Neural crest cell (in vitro differentiated cells): ENCODE measurements around the gene FMNL3. TPM values are rescaled to one million over a fixed set of nuclear protein-coding genes. Genes with fewer than 3 reads are reported as not detected.
A peak's percentile ranks its signal among the peaks of the same experiment; 100 is the strongest.
"Not testable (repeated sequence)": the region's sequence is repeated elsewhere in the genome, so short reads cannot be mapped to it uniquely, and the experiment has no call there.

Experiments used
- DNase-seq: peaks from one replicate; pipeline ENCODE4 v3.0.0; 2021; ENCODE audit warnings: low read depth, mixed read lengths, low spot score
- H3K27ac Mint-ChIP-seq: one replicate; pipeline ENCODE4 v1.8.0; 2021; ENCODE audit warnings: mild to moderate bottlenecking, mixed read lengths; ENCODE audit not compliant: unreplicated experiment
- H3K27me3 Mint-ChIP-seq: 2 replicates; pipeline ENCODE4 v1.8.0; 2021; ENCODE audit warnings: low read depth, mild to moderate bottlenecking, mixed read lengths
- H3K36me3 Mint-ChIP-seq: 2 replicates; pipeline ENCODE4 v1.8.0; 2021; ENCODE audit warnings: low read depth, mild to moderate bottlenecking, mixed read lengths
- H3K4me1 Mint-ChIP-seq: 2 replicates; pipeline ENCODE4 v1.8.0; 2021; ENCODE audit warnings: mixed read lengths
- H3K4me3 Mint-ChIP-seq: one replicate; pipeline ENCODE4 v1.8.0; 2021; ENCODE audit warnings: mild to moderate bottlenecking, mixed read lengths
- H3K9me3 Mint-ChIP-seq: 2 replicates; pipeline ENCODE4 v1.8.0; 2021; ENCODE audit warnings: mixed read lengths
- CTCF ChIP-seq: fragments of 200-600 bp; sonication (generic); conservative IDR thresholded peaks from 2 replicates; pipeline ENCODE4 v1.5.0; 2021; ENCODE audit warnings: antibody characterized with exemption, mild to moderate bottlenecking
- total RNA-seq: library from RNA; stranded (reverse); gene quantifications from 2 replicates; pipeline ENCODE4 v1.2.1, GENCODE V29; 2021

Gene FMNL3
- total RNA-seq, 1 donor from 2014 or later: 38.9 TPM

- Mint-ChIP-seq H3K27ac (no peak overlapping the region), H3K4me3 (no peak overlapping the region), H3K36me3 (no peaks in the 10 kb centered on the region), H3K4me1 (peaks cover 4% of the 10 kb centered on the region), H3K27me3 (peaks cover 47% of the 10 kb centered on the region), H3K9me3 (no peaks in the 10 kb centered on the region)
- no peak for TF ChIP-seq CTCF
- no peak for DNase-seq
Measured at GRCh38 chr12:49716553-49716952, 9.3 kb upstream of the FMNL3 start.

DNA sequence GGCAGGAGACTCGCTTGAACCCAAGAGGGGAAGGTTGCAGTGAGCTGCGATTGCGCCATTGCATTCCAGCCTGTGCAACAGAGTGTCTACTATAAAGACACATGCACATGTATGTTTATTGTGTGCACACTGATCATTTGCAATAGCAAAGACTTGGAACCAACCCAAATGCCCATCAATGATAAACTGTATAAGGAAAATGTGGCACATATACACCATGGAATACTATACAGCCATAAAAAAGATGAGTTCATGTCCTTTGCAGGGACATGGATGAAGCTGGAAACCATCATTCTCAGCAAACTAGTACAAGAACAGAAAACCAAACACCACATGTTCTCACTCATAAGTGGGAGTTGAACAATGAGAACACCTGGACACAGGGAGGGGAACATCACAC lies 6.7 kb upstream of the FMNL3 start:
- H3K4me3 Mint-ChIP-seq, H3K36me3 Mint-ChIP-seq, H3K4me1 Mint-ChIP-seq, DNase-seq, H3K9me3 Mint-ChIP-seq, H3K27ac Mint-ChIP-seq: not testable (repeated sequence)
- peaks cover 57% of the 10 kb centered on the region for H3K27me3 Mint-ChIP-seq

- H3K4me1 Mint-ChIP-seq: peaks cover 24% of the 10 kb centered on the region
- H3K27me3 Mint-ChIP-seq: peaks cover 54% of the 10 kb centered on the region
- DNase-seq: no peak
- H3K9me3 Mint-ChIP-seq: peaks cover 4% of the 10 kb centered on the region
- TF ChIP-seq CTCF: no peak
- no peak overlapping the region for H3K27ac Mint-ChIP-seq
- peak overlapping the region; percentile 13 for H3K4me3 Mint-ChIP-seq
- peaks cover 2% of the 10 kb centered on the region for H3K36me3 Mint-ChIP-seq
Measured at GRCh38 chr12:49708851-49709250, 1.6 kb upstream of the FMNL3 start.

GRCh38 chr12:49707812-49708147 lies 575 bp upstream of the FMNL3 start:
- TF ChIP-seq CTCF: no peak
- Mint-ChIP-seq H3K36me3 (peaks cover 2% of the 10 kb centered on the region), H3K4me3 (peak overlapping the region; percentile 75), H3K4me1 (peaks cover 35% of the 10 kb centered on the region), H3K27me3 (peaks cover 53% of the 10 kb centered on the region), H3K27ac (no peak overlapping the region), H3K9me3 (peaks cover 4% of the 10 kb centered on the region)
- no peak for DNase-seq

GRCh38 chr12:49706351-49707127 lies 666 bp downstream of the FMNL3 start:
- Mint-ChIP-seq H3K27me3 (peaks cover 44% of the 10 kb centered on the region), H3K9me3 (peaks cover 4% of the 10 kb centered on the region), H3K27ac (peak overlapping the region; percentile 89), H3K4me3 (peak overlapping the region; percentile 92), H3K4me1 (peaks cover 40% of the 10 kb centered on the region), H3K36me3 (peaks cover 2% of the 10 kb centered on the region)
- DNase-seq: peak; percentile 41
- no peak for TF ChIP-seq CTCF

- Mint-ChIP-seq H3K27ac (peak overlapping the region; percentile 65), H3K36me3 (peaks cover 2% of the 10 kb centered on the region), H3K9me3 (peaks cover 4% of the 10 kb centered on the region), H3K4me1 (peaks cover 40% of the 10 kb centered on the region), H3K27me3 (peaks cover 35% of the 10 kb centered on the region), H3K4me3 (peak overlapping the region; percentile 92)
- DNase-seq: no peak
- no peak for TF ChIP-seq CTCF
Measured at GRCh38 chr12:49705479-49706134, 1.6 kb downstream of the FMNL3 start.
